Left colon (tissue), 2 donors: ENCODE measurements around the gene DRG2. TPM values are rescaled to one million over a fixed set of nuclear protein-coding genes. Genes with fewer than 3 reads are reported as not detected.

Source experiments
- ATAC-seq: fragments of 200-7000 bp; cut with Tn5 transposase; one replicate; pipeline ENCODE4 v1.9.1; 2020; ENCODE audit warnings: mild to moderate bottlenecking, moderate library complexity
- DNase-seq, 2 donors: peaks; one replicate each; pipeline ENCODE4 v3.0.0-alpha.2; 2020
- intact Hi-C, 2 donors: fragments of 100-400 bp; cut with DNase I in 1 of 2; cut with micrococcal nuclease in 1 of 2; formaldehyde crosslinking; loops; one replicate each; pipeline versions ENCODE4 v1.11.2 to v1.14.0; 2022; cut with DNase I, micrococcal nuclease
- long read RNA-seq: library from polyadenylated mRNA; unstranded; transcript quantifications from one replicate; pipeline ENCODE4 v2.0.0, GENCODE V29; 2021
- total RNA-seq, 2 donors: library from RNA; stranded (reverse); fragmentation: NEBNext Ultra II Directional; extraction: Animal tissue kit (Norgen Biotek cat#: 25700); gene quantifications; one replicate each; pipeline ENCODE4 v1.2.1, GENCODE V29; 2021
- donor health status: DM: no; HTN: no; CAD: no.
- donor health status: DM: yes; HTN: yes; CAD: no.

The DRG2 gene
- 10 to 100 TPM; 25.4 to 29.3 TPM for total RNA-seq
- long read RNA-seq, transcript DRG2-201 (13 exons, 1,964 nt) = major isoform, 32 of 51 reads
- long read RNA-seq, partial matches to known transcripts = 8 of 51 reads
- long read RNA-seq, other reads (novel, unspliced or antisense) = 9 of 51 reads

- intact Hi-C loops = no loop called here
- ATAC-seq (peak; percentile 96), DNase-seq (peak; percentile 88 to 93)
Observed at GRCh38 chr17:18087610-18088491, at the start of gene DRG2. Gene DRG2, plus strand, starts transcription at chr17:18087948. Its CDS starts 76 bp downstream, at chr17:18088024.

GRCh38 chr17:18038149-18038850, 49.4 kb upstream of the DRG2 start:
- DNase-seq (peak in 1 of 2 donors; percentile 11), ATAC-seq (peak; percentile 2)
- intact Hi-C loops = loop anchor here in 1 of 2 donors (10.0 kb wide), 1 partner anchor 143 kb away; no protein-coding TSS in a partner anchor

GRCh38 chr17:18038861-18039534, 48.8 kb upstream of the DRG2 start, which contains the start of the genes ATPAF2 and GID4:
Gene ATPAF2, minus strand, starts transcription at chr17:18039168. Its CDS starts 155 bp downstream, at chr17:18039013.
Gene GID4, plus strand, starts transcription at chr17:18039408. Its CDS starts 57 bp downstream, at chr17:18039465.
- intact Hi-C loops = loop anchor here in 1 of 2 donors (10.0 kb wide), 1 partner anchor 144 kb away; no protein-coding TSS in a partner anchor
- DNase-seq = peak; percentile 99 to 100
- peak; percentile 95 for ATAC-seq

GRCh38 chr17:18039535-18040260, 48.0 kb upstream of the DRG2 start:
- DNase-seq (peak in 1 of 2 donors; percentile 60), ATAC-seq (peak; percentile 29)
- intact Hi-C loops = loop anchor here in 1 of 2 donors (10.0 kb wide), 1 partner anchor 145 kb away; no protein-coding TSS in a partner anchor

- intact Hi-C loops = no loop called here
- ATAC-seq = no peak
- peak in 1 of 2 donors; percentile 14 for DNase-seq
Observed at GRCh38 chr17:18040261-18040858, 47.4 kb upstream of the DRG2 start.

GRCh38 chr17:18041776-18042175, 46.0 kb upstream of the DRG2 start:
- no peak for DNase-seq
- intact Hi-C loops = no loop called here
- no peak for ATAC-seq

- DNase-seq = no peak
- no peak for ATAC-seq
- intact Hi-C loops = no loop called here
Observed at GRCh38 chr17:18042983-18043382, 44.8 kb upstream of the DRG2 start.

GRCh38 chr17:18043491-18043890, 44.3 kb upstream of the DRG2 start:
- ATAC-seq (no peak), DNase-seq (no peak)
- intact Hi-C loops = no loop called here

GRCh38 chr17:18044609-18045008, 43.1 kb upstream of the DRG2 start:
- no peak for DNase-seq
- ATAC-seq = no peak
- intact Hi-C loops = no loop called here

- DNase-seq = no peak
- no peak for ATAC-seq
- intact Hi-C loops = no loop called here
Observed at GRCh38 chr17:18045691-18046350, 41.9 kb upstream of the DRG2 start.

GRCh38 chr17:18055597-18055996, 32.2 kb upstream of the DRG2 start:
- ATAC-seq (no peak), DNase-seq (no peak)
- intact Hi-C loops = no loop called here

GRCh38 chr17:18056214-18056613, 31.5 kb upstream of the DRG2 start:
- intact Hi-C loops = no loop called here
- ATAC-seq = no peak
- DNase-seq = no peak

- ATAC-seq (no peak), DNase-seq (no peak)
- intact Hi-C loops = no loop called here
Observed at GRCh38 chr17:18059283-18059682, 28.5 kb upstream of the DRG2 start.

GRCh38 chr17:18064053-18064452, 23.7 kb upstream of the DRG2 start:
- DNase-seq (no peak), ATAC-seq (no peak)
- intact Hi-C loops = no loop called here

GRCh38 chr17:18065546-18065945, 22.2 kb upstream of the DRG2 start:
- intact Hi-C loops = no loop called here
- no peak for DNase-seq
- no peak for ATAC-seq

GRCh38 chr17:18066866-18067265, 20.9 kb upstream of the DRG2 start:
- intact Hi-C loops = no loop called here
- ATAC-seq (no peak), DNase-seq (no peak)

GRCh38 chr17:18069101-18069500, 18.6 kb upstream of the DRG2 start:
- intact Hi-C loops = no loop called here
- ATAC-seq = no peak
- DNase-seq = no peak
